ENCODE results near the gene TPPP2.

TPPP2 gene

GRCh38 chr14:21026988-21027315, 3.1 kb upstream of the TPPP2 start:
- DNase-seq (ENCODE audit: low read depth): no peak
- H3K4me3 ChIP-seq (ENCODE audit: low read length): no peak overlapping the region
- TF ChIP-seq CTCF (IDR thresholded peaks at IDR 0.05; ENCODE audit: insufficient read depth, low read depth, low read length, missing control alignments): no peak

- H3K4me3 ChIP-seq (ENCODE audit: low read length): no peak overlapping the region
- DNase-seq (ENCODE audit: low read depth): no peak
- no peak for TF ChIP-seq CTCF (IDR thresholded peaks at IDR 0.05; ENCODE audit: insufficient read depth, low read depth, low read length, missing control alignments)
Observed at GRCh38 chr14:21030531-21030930, 514 bp downstream of the TPPP2 start.

GRCh38 chr14:21032326-21033132, 2.5 kb downstream of the TPPP2 start:
- TF ChIP-seq CTCF (IDR thresholded peaks at IDR 0.05; ENCODE audit: insufficient read depth, low read depth, low read length, missing control alignments): no peak
- no peak overlapping the region for H3K4me3 ChIP-seq (ENCODE audit: low read length)
- DNase-seq (ENCODE audit: low read depth): peak; percentile 60

- no peak for DNase-seq (ENCODE audit: low read depth)
- no peak for TF ChIP-seq CTCF (IDR thresholded peaks at IDR 0.05; ENCODE audit: insufficient read depth, low read depth, low read length, missing control alignments)
- no peak overlapping the region for H3K4me3 ChIP-seq (ENCODE audit: low read length)
Observed at GRCh38 chr14:21033133-21033698, 3.2 kb downstream of the TPPP2 start.

GRCh38 chr14:21034707-21035106, 4.7 kb downstream of the TPPP2 start, which contains the start of gene RNASE13:
Gene RNASE13, minus strand, starts transcription at chr14:21034807. Its CDS starts 519 bp downstream, at chr14:21034288.
- TF ChIP-seq CTCF (IDR thresholded peaks at IDR 0.05; ENCODE audit: insufficient read depth, low read depth, low read length, missing control alignments): no peak
- no peak for DNase-seq (ENCODE audit: low read depth)
- no peak within 1 kb of the TSS for H3K4me3 ChIP-seq (ENCODE audit: low read length)

- no peak for TF ChIP-seq CTCF (IDR thresholded peaks at IDR 0.05; ENCODE audit: insufficient read depth, low read depth, low read length, missing control alignments)
- DNase-seq (ENCODE audit: low read depth): peak; percentile 35
- H3K4me3 ChIP-seq (ENCODE audit: low read length): no peak overlapping the region
Observed at GRCh38 chr14:21036751-21037150, 6.7 kb downstream of the TPPP2 start.

- TF ChIP-seq CTCF (IDR thresholded peaks at IDR 0.05; ENCODE audit: insufficient read depth, low read depth, low read length, missing control alignments): no peak
- DNase-seq (ENCODE audit: low read depth): no peak
- H3K4me3 ChIP-seq (ENCODE audit: low read length): no peak overlapping the region
Observed at GRCh38 chr14:21037156-21037555, 7.1 kb downstream of the TPPP2 start.

Data from epithelial cell of esophagus (primary cell).